ENCODE measurements around the gene ALDH3A1.

- TF ChIP-seq EZH2 (IDR thresholded peaks at IDR 0.05; ENCODE audit: low read length, unreplicated experiment) (no peak), CTCF (conservative IDR thresholded peaks at IDR 0.05; ENCODE audit: low read depth, low read length) (no peak)
These were observed 5.0 kb upstream of the ALDH3A1 start for GRCh38 chr17:19753051-19753509.
